Brain microvascular endothelial cell (primary cell): Measurements from ENCODE around the gene SF3B2.
"Not testable (repeated sequence)": the region's sequence is repeated elsewhere in the genome, so short reads cannot be mapped to it uniquely, and the experiment has no call there.

Experiments used
- DNase-seq: peaks from one replicate; pipeline ENCODE4 v3.0.0-alpha.2; 2020
- H3K27ac ChIP-seq: fragments of 250-450 bp; sonication (Bioruptor Pico); 2 replicates; pipeline ENCODE4 v1.5.1; 2020; ENCODE audit warnings: mild to moderate bottlenecking, moderate library complexity
- H3K27me3 ChIP-seq: fragments of 250-450 bp; sonication (Bioruptor Pico); replicated peaks from 2 replicates; pipeline ENCODE4 v1.5.1; 2020; ENCODE audit warnings: mild to moderate bottlenecking
- H3K36me3 ChIP-seq: fragments of 250-450 bp; sonication (Bioruptor Pico); replicated peaks from 2 replicates; pipeline ENCODE4 v1.5.1; 2020; ENCODE audit warnings: mild to moderate bottlenecking
- H3K4me3 ChIP-seq: 2 replicates; pipeline ENCODE4 v1.5.1; 2011; ENCODE audit warnings: low read depth, mild to moderate bottlenecking, control low read depth, low read length, moderate library complexity
- in situ Hi-C: cut with HindIII; loops from 2 replicates; pipeline ENCODE4 v1.10.0; 2017; ENCODE audit warnings: low sequenced_read_pairs, low pct_ligation_motif_present
- TF ChIP-seq, protein P1 (sequence below): IDR thresholded peaks from 2 replicates; pipeline ENCODE4 v1.5.1; 2011; ENCODE audit warnings: low read depth, mild to moderate bottlenecking, moderate library complexity, low read length, control low read depth, inconsistent platforms; ENCODE audit errors: missing control alignments

SF3B2 gene

DNA sequence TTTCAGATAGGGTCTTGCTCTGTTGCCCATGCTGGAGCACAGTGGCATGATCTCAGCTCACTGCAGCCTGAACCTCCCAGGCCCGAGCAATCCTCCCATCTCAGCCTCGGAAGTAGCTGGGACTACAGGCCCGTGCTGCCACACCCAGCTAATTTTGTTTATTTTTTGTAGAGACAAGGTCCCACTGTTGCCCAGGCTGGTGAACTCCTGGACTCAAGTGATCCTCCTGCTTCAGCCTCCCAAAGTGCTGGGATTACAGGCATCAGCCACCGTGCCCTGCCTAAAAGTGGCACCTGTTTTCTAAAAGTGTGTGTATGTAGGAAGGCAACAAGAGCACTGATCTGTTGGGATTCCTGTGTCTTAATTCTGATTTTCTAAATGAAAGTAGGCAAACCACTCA lies 38.1 kb downstream of the SF3B2 start:
- Histone ChIP-seq H3K27me3 (no peaks in the 10 kb centered on the region), H3K27ac (no peak overlapping the region), H3K4me3 (no peak overlapping the region), H3K36me3 (peaks cover 2% of the 10 kb centered on the region)
- DNase-seq = no peak
- in situ Hi-C loops = no loop called here
- TF ChIP-seq, protein P1, sequence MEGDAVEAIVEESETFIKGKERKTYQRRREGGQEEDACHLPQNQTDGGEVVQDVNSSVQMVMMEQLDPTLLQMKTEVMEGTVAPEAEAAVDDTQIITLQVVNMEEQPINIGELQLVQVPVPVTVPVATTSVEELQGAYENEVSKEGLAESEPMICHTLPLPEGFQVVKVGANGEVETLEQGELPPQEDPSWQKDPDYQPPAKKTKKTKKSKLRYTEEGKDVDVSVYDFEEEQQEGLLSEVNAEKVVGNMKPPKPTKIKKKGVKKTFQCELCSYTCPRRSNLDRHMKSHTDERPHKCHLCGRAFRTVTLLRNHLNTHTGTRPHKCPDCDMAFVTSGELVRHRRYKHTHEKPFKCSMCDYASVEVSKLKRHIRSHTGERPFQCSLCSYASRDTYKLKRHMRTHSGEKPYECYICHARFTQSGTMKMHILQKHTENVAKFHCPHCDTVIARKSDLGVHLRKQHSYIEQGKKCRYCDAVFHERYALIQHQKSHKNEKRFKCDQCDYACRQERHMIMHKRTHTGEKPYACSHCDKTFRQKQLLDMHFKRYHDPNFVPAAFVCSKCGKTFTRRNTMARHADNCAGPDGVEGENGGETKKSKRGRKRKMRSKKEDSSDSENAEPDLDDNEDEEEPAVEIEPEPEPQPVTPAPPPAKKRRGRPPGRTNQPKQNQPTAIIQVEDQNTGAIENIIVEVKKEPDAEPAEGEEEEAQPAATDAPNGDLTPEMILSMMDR = no peak

DNA sequence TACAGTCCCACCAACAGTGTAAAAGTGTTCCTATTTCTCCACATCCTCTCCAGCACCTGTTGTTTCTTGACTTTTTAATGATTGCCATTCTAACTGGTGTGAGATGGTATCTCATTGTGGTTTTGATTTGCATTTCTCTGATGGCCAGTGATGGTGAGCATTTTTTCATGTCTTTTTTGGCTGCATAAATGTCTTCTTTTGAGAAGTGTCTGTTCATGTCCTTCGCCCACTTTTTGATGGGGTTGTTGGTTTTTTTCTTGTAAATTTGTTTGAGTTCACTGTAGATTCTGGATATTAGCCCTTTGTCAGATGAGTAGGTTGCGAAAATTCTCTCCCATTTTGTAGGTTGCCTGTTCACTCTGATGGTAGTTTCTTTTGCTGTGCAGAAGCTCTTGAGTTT lies 40.0 kb downstream of the SF3B2 start:
- H3K27me3 ChIP-seq = not testable (repeated sequence)

DNA sequence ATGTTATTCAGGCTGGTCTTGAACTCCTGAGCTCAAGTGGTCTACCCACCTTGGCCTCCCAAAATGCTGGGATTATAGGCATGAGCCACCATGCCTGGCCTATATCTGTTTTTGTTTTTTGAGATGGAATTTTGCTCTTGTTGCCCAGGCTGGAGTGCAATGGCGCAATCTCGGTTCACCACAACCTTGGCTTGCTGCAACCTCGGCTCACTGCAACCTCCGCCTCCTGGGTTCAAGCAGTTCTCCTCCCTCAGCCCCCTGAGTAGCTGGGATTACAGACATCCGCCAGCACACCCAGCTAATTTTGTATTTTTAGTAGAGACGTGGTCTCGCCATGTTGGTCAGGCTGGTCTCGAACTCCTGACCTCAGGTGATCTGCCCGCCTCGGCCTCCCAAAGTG lies 47.6 kb downstream of the SF3B2 start:
- in situ Hi-C loops, H3K27ac ChIP-seq, DNase-seq, H3K27me3 ChIP-seq, H3K36me3 ChIP-seq, H3K4me3 ChIP-seq: not testable (repeated sequence)

More for the DNA sequence above, 40.0 kb downstream of the SF3B2 start:
- H3K27ac ChIP-seq, DNase-seq, H3K4me3 ChIP-seq, in situ Hi-C loops, H3K36me3 ChIP-seq: not testable (repeated sequence)

DNA sequence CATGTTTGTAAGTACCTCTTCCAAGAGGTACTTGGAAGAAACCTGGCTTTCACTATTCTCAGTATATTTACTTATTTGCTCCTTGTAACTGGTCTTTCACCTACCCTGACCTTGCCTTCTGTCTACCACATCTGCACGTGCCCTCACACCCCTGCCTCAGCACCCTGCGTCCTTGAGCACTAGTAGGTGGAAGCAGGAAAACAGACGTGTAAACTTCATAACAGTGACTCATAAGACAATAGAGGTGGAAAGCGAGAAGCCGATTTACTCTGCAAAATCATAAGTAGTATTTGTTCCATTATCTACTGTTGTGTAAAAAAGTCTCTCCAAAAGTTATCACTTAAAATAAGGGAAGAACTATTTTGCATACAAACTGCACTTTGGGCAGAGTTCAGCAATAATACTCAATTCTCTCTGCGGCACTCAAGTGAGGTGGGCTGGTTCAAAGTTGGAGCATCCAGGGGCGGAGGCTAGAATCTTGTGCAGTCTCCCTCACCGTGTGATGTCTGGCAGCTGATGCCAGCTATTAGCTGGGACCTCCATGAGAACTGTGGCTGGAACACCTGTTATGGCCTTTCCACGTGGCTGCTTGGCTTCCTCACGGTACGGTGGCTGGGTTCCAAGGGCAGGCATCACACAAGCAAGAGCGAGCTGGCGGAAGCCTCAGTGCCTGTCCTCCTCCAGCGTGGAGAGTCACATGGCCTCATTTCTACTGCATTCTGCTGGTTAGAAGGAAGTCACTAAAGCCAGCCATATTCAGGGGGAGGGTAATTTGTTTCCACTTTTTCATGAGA lies 48.3 kb downstream of the SF3B2 start:
- in situ Hi-C loops = no loop called here
- TF ChIP-seq, protein P1 = no peak
- no peak for DNase-seq
- no peak overlapping the region for H3K4me3 ChIP-seq
- no peaks in the 10 kb centered on the region for H3K27me3 ChIP-seq
- H3K36me3 ChIP-seq = no peaks in the 10 kb centered on the region
- H3K27ac ChIP-seq = no peak overlapping the region

DNA sequence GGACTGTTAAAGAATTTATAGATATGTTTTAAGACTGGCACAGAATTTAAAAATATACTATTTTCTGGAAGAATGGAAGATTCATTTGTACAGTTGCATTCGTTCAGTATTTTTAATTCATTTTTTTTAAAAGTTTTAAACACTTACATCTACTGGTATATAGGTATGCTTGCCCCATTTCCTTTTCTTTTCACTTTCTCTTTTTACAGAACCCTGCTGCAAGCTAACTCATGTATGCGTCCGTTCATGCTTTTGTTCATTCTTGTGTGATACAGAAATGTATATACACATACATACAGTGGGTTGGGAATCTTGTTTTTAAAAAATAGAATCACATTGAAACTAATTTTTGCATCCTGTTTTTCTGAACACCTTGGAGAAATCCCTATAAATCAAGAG lies 48.9 kb downstream of the SF3B2 start:
- Histone ChIP-seq H3K4me3 (no peak overlapping the region), H3K36me3 (no peaks in the 10 kb centered on the region)
- in situ Hi-C loops = no loop called here

DNA sequence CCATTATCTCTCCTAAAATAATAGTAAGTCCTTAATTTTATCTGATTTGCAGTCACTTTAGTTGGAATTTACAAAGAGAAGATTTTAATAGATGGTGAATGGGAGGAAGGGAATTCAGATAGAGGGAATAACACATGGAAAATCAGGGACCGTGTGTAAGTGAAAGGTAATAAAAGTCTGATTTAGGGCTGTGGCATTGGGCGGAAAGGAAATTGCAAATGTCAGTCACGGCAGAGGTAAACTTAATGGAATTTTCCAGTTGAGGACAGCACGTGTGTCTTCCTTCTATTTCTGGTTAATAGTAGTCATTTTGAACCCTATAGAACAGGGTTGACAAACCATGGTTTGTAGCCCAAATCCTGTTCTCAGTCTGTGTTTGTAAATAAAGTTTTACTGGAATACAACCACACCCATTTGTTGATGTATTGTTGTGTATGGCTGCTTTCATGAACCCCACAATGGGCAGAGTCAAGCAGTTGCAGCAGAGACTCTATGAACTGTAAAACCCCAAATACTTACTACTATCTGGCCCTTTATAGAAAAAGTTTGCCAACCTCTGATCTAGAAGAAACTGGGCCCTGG lies 52.0 kb downstream of the SF3B2 start:
- no peak overlapping the region for H3K27ac ChIP-seq
- no peaks in the 10 kb centered on the region for H3K27me3 ChIP-seq
- DNase-seq = no peak
- TF ChIP-seq, protein P1 = no peak
- in situ Hi-C loops = no loop called here
- no peak overlapping the region for H3K4me3 ChIP-seq
- H3K36me3 ChIP-seq = no peaks in the 10 kb centered on the region

More for the DNA sequence above, 48.9 kb downstream of the SF3B2 start:
- Histone ChIP-seq H3K27me3 (no peaks in the 10 kb centered on the region), H3K27ac (no peak overlapping the region)
- TF ChIP-seq, protein P1 = no peak
- DNase-seq = no peak
